GM12878 (cell line): ENCODE data around the gene ZACN. TPM values are rescaled to one million over a fixed set of nuclear protein-coding genes. Genes with fewer than 3 reads are reported as not detected.
"Not testable (repeated sequence)": the region's sequence is repeated elsewhere in the genome, so short reads cannot be mapped to it uniquely, and the experiment has no call there.

Source experiments
- ATAC-seq: fragments of 200-7000 bp; cut with Tn5 transposase; 3 replicates; pipeline ENCODE4 v1.9.1; 2020; ENCODE audit warnings: mild to moderate bottlenecking, moderate library complexity
- BruUV-seq: library from RNA; stranded (reverse); fragments of 400-500 nt; replicated peaks from 2 replicates; lab custom pipeline; 2021; lab: Mats Ljungman, UMichigan
- CTCF ChIA-PET: fragments of 300-600 bp; sonication (Branson Sonifier 250); formaldehyde crosslinking; extraction: SDS; loops from one replicate; lab custom pipeline; 2021; ENCODE audit warnings: inconsistent platforms; lab: Yijun Ruan, JAX
- POLR2A ChIA-PET: fragments of 350-600 bp; formaldehyde crosslinking; extraction: SDS; loops from one replicate; lab custom pipeline; 2021; ENCODE audit warnings: inconsistent platforms; lab: Charles Lee
- RAD21 ChIA-PET: fragments of 300-600 bp; sonication (Branson Sonifier 250); formaldehyde crosslinking; loops from one replicate; lab custom pipeline; 2023; ENCODE audit warnings: antibody characterized with exemption; ENCODE audit not compliant: unreplicated experiment; lab: Charles Lee
- SMC1A ChIA-PET: fragments of 300-600 bp; sonication (Branson Sonifier 250); formaldehyde crosslinking; loops from one replicate; lab custom pipeline; 2023; ENCODE audit not compliant: unreplicated experiment, uncharacterized antibody; lab: Charles Lee
- DNase-seq: peaks from one replicate; pipeline ENCODE4 v3.0.0-alpha.2; 2011; ENCODE audit warnings: low read depth, low spot score
- FAIRE-seq: peaks from 3 replicates; lab custom pipeline; 2011; peaks lifted over from hg19 to GRCh38; lab: Jason Lieb, UNC
- H2AFZ ChIP-seq: 2 replicates; pipeline ENCODE4 v1.6.0; 2011; ENCODE audit warnings: low read depth, low read length, control low read depth; ENCODE audit not compliant: control insufficient read depth
- H3K27ac ChIP-seq: 2 replicates; pipeline ENCODE4 v1.5.1; 2011; ENCODE audit warnings: control low read depth; ENCODE audit not compliant: control insufficient read depth, insufficient read depth
- H3K27me3 ChIP-seq, 2 experiments: replicated peaks in 1 of 2; 2 replicates each; pipeline versions ENCODE4 v1.6.0 to v1.6.1; 2011; ENCODE audit warnings: low read length in 1 of 2; ENCODE audit not compliant: control insufficient read depth in 2 of 2, insufficient read depth in 2 of 2
- H3K36me3 ChIP-seq, 2 experiments: 2 replicates each; pipeline ENCODE4 v1.5.1; 2011; ENCODE audit warnings: low read length in 1 of 2; ENCODE audit not compliant: control insufficient read depth in 2 of 2, insufficient read depth in 2 of 2
- H3K4me1 ChIP-seq: 2 replicates; pipeline ENCODE4 v1.6.1; 2011; ENCODE audit warnings: mild to moderate bottlenecking, low read length, moderate library complexity, mixed read lengths; ENCODE audit not compliant: control insufficient read depth, insufficient read depth
- H3K4me2 ChIP-seq: 2 replicates; pipeline ENCODE4 v1.6.0; 2011; ENCODE audit warnings: control low read depth; ENCODE audit not compliant: control insufficient read depth, insufficient read depth
- H3K4me3 ChIP-seq: fragments of 200-600 bp; sonication (generic); 2 replicates; pipeline ENCODE4 v1.5.1; 2016
- H3K79me2 ChIP-seq: 2 replicates; pipeline ENCODE4 v1.6.0; 2011; ENCODE audit warnings: low read length; ENCODE audit not compliant: control insufficient read depth, insufficient read depth
- H3K9ac ChIP-seq: 2 replicates; pipeline ENCODE4 v1.8.0; 2011; ENCODE audit warnings: low read length, control low read depth, mixed read lengths; ENCODE audit not compliant: control insufficient read depth, insufficient read depth
- H3K9me3 ChIP-seq: replicated peaks from 3 replicates; pipeline ENCODE4 v1.5.1; 2011; ENCODE audit warnings: mild to moderate bottlenecking, low read length; ENCODE audit not compliant: control insufficient read depth, insufficient read depth
- H4K20me1 ChIP-seq: 2 replicates; pipeline ENCODE4 v1.6.0; 2011; ENCODE audit not compliant: control insufficient read depth, insufficient read depth
- REST ChIP-seq: IDR thresholded peaks from 2 replicates; pipeline ENCODE4 v1.6.1; 2012; ENCODE audit warnings: mild to moderate bottlenecking, low read depth, low read length
- whole genome bisulfite sequencing: methylation state at CpG from one replicate; pipeline ENCODE4 v1.1.6; 2016; ENCODE audit warnings: low lambda C conversion rate; ENCODE audit not compliant: insufficient replicate concordance, insufficient coverage; ENCODE audit errors: missing lambda C conversion rate; 5-methylcytosine and 5-hydroxymethylcytosine counted together
- in situ Hi-C: fragments of 300-500 bp; cut with MboI; formaldehyde crosslinking; loops from 9 replicates; pipeline ENCODE4 v1.14.3; 2018; ENCODE audit warnings: mixed read lengths
- intact Hi-C: fragments of 100-400 bp; cut with micrococcal nuclease; formaldehyde crosslinking; loops from one replicate; pipeline ENCODE4 v1.14.2; 2022; ENCODE audit not compliant: unreplicated experiment
- polyA plus RNA-seq, 11 experiments: library from polyadenylated mRNA; depleted of rRNA in 4 of 11; unstranded in 6 of 11; stranded (reverse) in 5 of 11; fragments of >200 nt; fragmentation: Nextera tagmentation in 4 of 11; fragmentation: Illumina TruSeq in 1 of 11; extraction: Ambion mirVana in 4 of 11; extraction: Trizol in 1 of 11; gene quantifications; 1 replicate in 1 of 11; 2 replicates in 10 of 11; pipeline versions ENCODE4 v1.2.1 to v1.2.3, GENCODE V29; 2011 to 2016; ENCODE audit warnings: inconsistent platforms in 2 of 11, missing spikeins in 2 of 11, low read depth in 1 of 11
- total RNA-seq, 4 experiments: library from RNA; depleted of rRNA in 3 of 4; stranded (reverse); fragments of >200 nt in 3 of 4; fragmentation: Illumina TruSeq in 1 of 4; extraction: Trizol in 1 of 4; gene quantifications; 2 replicates each; pipeline versions ENCODE4 v1.2.1 to v1.2.3, GENCODE V29; 2013 to 2021
- TF ChIP-seq, protein P1 (sequence below): fragments of 450-650 bp; IDR thresholded peaks from 2 replicates; pipeline ENCODE4 v1.6.1; 2017; ENCODE audit warnings: borderline replicate concordance

Gene ZACN
- total and polyA plus RNA-seq, 10 of the 15 experiments (the other 5 are each of a cell fraction or from before 2014, with no cell fraction given), result 0.06 to 11.3 (median 0.47) TPM; not detected in 2

GRCh38 chr17:76077584-76078110 lies 1.3 kb upstream of the ZACN start (continued):
- TF ChIP-seq, protein P1, sequence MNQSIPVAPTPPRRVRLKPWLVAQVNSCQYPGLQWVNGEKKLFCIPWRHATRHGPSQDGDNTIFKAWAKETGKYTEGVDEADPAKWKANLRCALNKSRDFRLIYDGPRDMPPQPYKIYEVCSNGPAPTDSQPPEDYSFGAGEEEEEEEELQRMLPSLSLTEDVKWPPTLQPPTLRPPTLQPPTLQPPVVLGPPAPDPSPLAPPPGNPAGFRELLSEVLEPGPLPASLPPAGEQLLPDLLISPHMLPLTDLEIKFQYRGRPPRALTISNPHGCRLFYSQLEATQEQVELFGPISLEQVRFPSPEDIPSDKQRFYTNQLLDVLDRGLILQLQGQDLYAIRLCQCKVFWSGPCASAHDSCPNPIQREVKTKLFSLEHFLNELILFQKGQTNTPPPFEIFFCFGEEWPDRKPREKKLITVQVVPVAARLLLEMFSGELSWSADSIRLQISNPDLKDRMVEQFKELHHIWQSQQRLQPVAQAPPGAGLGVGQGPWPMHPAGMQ, result no peak
- TF ChIP-seq REST, result no peak

DNA sequence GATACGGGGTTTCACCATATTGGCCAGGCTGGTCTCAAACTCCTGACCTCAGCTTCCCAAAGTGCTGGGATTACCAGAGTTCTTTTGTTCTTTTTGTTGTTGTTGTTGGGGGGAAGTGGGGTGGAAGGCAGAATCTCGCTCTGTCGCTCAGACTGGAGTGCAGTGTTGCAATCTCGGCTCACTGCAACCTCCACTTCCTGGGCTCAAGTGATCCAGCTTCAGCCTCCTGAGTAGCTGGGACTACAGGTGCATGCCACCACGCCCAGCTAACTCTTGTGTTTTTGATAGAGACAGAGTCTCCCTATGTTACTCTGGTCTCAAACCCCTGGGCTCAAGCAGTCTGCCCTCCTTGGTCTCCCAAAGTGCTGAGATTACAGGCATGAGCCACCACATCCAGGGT lies 612 bp upstream of the ZACN start:
- H3K79me2 ChIP-seq, BruUV-seq, H3K4me1 ChIP-seq, DNase-seq, H2AFZ ChIP-seq, SMC1A ChIA-PET, H3K4me2 ChIP-seq, CTCF ChIA-PET, H4K20me1 ChIP-seq, H3K27ac ChIP-seq, in situ Hi-C loops, RAD21 ChIA-PET, FAIRE-seq, H3K9me3 ChIP-seq, H3K9ac ChIP-seq, H3K4me3 ChIP-seq, ATAC-seq, intact Hi-C loops, H3K36me3 ChIP-seq: not testable (repeated sequence)
- POLR2A ChIA-PET, result interaction anchor here (0.8 kb wide), 1 partner anchor 232 kb away, joined by 3 read pairs; no protein-coding TSS in a partner anchor
- WGBS, result 47% methylated on average over 5 of the region's 5 CpGs
- H3K27me3 ChIP-seq, result peaks cover 7 to 26% of the 10 kb centered on the region in 2 experiments; a peak in 3 of 4 replicates
